Right lobe of liver (tissue), 4 donors: ENCODE data around the gene GMDS.

Experiments
- POLR2A ChIP-seq: fragments of 450-650 bp; IDR thresholded peaks from one replicate; pipeline ENCODE4 v1.6.1; 2017; ENCODE audit warnings: antibody characterized with exemption, mild to moderate bottlenecking
- TF ChIP-seq, protein P1 (sequence below), 4 donors: fragments of 200-600 bp in 3 of 4; fragments of 450-650 bp in 1 of 4; IDR thresholded peaks; one replicate each; pipeline versions ENCODE4 v1.5.1 to v1.8.0; 2016 to 2022; ENCODE audit warnings: antibody characterized with exemption in 4 of 4, mild to moderate bottlenecking in 2 of 4
- donor health status: DM: no; HTN: no; CAD: no.
- donor health status: DM: no; HTN: no; CAD: no.
- donor health status: DM: no; HTN: yes; CAD: no.

DNA sequence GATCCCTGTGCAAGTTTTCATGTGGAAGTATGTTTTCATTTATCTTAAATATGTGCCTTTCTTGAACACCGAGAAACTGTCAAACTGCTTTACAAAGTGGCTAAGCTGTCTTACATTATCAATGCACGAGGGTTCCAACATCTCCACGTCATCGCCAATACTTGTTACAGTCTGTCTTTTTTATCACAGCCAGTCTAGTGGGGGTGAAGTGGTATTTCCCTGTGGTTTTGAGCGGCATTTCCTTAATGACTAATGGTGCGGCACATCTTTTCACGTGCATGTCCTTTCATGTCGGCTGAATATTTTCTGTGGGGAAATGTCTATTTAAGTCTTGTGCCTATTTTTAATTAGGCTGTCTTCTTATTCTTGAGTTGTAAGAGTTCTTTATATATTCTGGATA is 355.3 kb downstream of the GMDS start:
- TF ChIP-seq, protein P1, sequence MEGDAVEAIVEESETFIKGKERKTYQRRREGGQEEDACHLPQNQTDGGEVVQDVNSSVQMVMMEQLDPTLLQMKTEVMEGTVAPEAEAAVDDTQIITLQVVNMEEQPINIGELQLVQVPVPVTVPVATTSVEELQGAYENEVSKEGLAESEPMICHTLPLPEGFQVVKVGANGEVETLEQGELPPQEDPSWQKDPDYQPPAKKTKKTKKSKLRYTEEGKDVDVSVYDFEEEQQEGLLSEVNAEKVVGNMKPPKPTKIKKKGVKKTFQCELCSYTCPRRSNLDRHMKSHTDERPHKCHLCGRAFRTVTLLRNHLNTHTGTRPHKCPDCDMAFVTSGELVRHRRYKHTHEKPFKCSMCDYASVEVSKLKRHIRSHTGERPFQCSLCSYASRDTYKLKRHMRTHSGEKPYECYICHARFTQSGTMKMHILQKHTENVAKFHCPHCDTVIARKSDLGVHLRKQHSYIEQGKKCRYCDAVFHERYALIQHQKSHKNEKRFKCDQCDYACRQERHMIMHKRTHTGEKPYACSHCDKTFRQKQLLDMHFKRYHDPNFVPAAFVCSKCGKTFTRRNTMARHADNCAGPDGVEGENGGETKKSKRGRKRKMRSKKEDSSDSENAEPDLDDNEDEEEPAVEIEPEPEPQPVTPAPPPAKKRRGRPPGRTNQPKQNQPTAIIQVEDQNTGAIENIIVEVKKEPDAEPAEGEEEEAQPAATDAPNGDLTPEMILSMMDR (IDR thresholded peaks at IDR 0.05), result no peak
- no peak for TF ChIP-seq POLR2A
